Mononuclear cell (primary cell): ENCODE results near the gene ABHD15. TPM values are rescaled to one million over a fixed set of nuclear protein-coding genes. Genes with fewer than 3 reads are reported as not detected.

ENCODE experiments used
- H3K27me3 ChIP-seq: 2 replicates; pipeline ENCODE4 v1.6.0; 2011; ENCODE audit warnings: low read length, control low read depth; ENCODE audit not compliant: insufficient read depth
- H3K4me1 ChIP-seq: 2 replicates; pipeline ENCODE4 v1.5.1; 2011; ENCODE audit warnings: mild to moderate bottlenecking, low read length, control low read depth; ENCODE audit not compliant: insufficient read depth
- H3K4me3 ChIP-seq: 2 replicates; pipeline ENCODE4 v1.5.1; 2011; ENCODE audit warnings: mild to moderate bottlenecking, low read length, moderate library complexity
- H3K9me3 ChIP-seq: 2 replicates; pipeline ENCODE4 v1.5.1; 2011; ENCODE audit warnings: low read depth, mild to moderate bottlenecking, control low read depth, low read length
- total RNA-seq: library from RNA; depleted of rRNA; stranded (reverse); fragments of >200 nt; gene quantifications from one replicate; pipeline ENCODE4 v1.2.3, GENCODE V29; 2012

The ABHD15 gene
- total RNA-seq, 1 donor, result 8.9 TPM

GRCh38 chr17:29549177-29549923, 17.5 kb downstream of the ABHD15 start:
- H3K4me1 ChIP-seq, result no peaks in the 10 kb centered on the region
- no peak overlapping the region for H3K4me3 ChIP-seq
- H3K27me3 ChIP-seq, result no peaks in the 10 kb centered on the region
- no peaks in the 10 kb centered on the region for H3K9me3 ChIP-seq

DNA sequence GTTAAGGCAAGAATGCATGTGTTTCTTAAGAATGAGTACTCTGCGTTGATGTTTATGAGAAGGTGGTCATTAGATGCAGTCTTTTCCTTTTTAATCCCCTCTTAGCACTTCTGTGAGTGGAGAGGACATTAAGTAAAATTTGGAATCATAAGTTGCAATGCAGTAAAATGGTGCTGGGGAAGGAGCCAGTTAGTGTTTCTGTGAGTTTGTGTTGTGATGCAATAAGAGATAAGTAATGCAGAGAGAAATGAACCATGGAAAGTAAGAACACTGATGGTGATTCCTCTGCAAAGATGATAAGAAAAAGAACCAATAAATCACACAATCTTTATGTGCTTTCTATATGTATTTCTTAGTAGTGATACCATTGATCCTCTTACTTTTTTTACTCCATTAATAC, 20.0 kb downstream of the ABHD15 start:
- H3K27me3 ChIP-seq, result no peaks in the 10 kb centered on the region
- no peaks in the 10 kb centered on the region for H3K9me3 ChIP-seq
- H3K4me3 ChIP-seq, result no peak overlapping the region
- no peaks in the 10 kb centered on the region for H3K4me1 ChIP-seq

DNA sequence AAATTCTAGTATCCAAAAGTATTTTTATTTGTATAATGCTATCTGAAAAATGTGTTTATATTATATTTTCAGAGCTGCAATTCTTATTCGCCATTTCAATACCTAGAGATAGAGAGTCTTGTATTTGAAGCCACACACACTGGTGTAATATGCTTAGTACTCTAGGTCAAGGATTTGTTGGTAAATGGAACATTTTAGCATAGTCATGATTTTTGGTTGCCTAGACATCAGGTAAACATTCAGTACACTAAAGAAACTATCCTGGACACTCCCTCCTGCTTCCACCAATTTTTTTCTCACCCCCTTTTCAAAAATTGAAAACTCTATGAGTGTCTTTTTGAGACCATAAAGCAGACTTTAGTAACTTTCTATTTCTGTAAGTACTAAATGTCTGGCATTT, 20.8 kb downstream of the ABHD15 start:
- Histone ChIP-seq H3K4me3 (no peak overlapping the region), H3K4me1 (no peaks in the 10 kb centered on the region), H3K9me3 (no peaks in the 10 kb centered on the region), H3K27me3 (no peaks in the 10 kb centered on the region)

DNA sequence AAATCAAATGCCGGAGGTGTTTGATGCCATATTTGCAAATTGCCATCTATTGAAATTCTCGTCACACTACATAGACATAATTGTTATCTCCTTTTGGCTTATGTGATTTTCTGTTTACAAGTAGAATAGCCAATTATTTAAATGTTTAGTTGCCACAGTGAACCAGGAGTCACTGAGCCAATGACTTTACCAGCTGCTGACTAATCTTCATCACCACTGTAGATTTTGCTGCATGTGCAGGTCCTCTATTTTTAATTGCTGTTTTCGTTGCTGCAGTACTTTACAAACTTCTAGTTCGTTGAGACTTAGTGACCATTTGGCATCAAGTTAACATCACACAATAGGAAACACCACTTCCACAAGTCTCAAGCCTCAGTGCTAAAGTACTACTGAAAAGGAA, 22.8 kb downstream of the ABHD15 start:
- Histone ChIP-seq H3K27me3 (no peaks in the 10 kb centered on the region), H3K4me3 (no peak overlapping the region), H3K9me3 (no peaks in the 10 kb centered on the region), H3K4me1 (no peaks in the 10 kb centered on the region)

DNA sequence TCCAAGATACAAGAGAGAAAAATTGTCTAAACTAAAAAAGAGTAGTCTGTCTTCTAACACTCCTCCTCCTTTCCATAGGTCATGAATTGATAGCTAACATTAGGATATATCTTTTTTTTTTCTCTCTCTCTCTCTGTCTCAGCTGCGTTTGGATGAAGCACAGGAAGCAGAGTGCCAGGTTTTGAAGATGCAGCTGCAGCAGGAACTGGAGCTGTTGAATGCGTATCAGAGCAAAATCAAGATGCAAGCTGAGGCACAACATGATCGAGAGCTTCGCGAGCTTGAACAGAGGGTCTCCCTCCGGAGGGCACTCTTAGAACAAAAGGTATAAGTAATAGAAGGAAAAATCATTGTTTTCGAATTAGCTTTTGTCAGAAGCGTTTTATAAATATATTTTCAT, 32.9 kb downstream of the ABHD15 start:
- H3K9me3 ChIP-seq, result no peaks in the 10 kb centered on the region
- H3K4me3 ChIP-seq, result no peak overlapping the region
- no peaks in the 10 kb centered on the region for H3K27me3 ChIP-seq
- H3K4me1 ChIP-seq, result no peaks in the 10 kb centered on the region

DNA sequence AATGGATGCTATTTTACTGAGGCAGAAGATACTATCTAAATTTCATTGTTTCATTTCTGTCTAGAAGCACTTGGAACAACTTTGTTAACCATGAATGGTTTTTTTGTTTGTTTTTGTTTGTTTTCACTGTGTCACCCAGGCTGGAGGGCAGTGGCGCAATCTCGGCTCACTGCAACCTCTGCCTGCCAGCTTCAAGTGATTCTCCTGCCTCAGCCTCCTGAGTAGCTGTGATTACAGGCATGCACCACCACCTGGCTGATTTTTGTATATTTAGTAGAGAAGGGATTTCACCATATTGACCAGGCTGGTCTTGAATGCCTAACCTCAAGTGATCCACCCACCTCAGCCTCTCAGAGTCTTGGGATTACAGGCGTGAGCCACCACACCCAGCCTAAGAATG, 40.5 kb downstream of the ABHD15 start:
- H3K4me3 ChIP-seq, result no peak overlapping the region
- no peaks in the 10 kb centered on the region for H3K9me3 ChIP-seq
- no peaks in the 10 kb centered on the region for H3K4me1 ChIP-seq
- H3K27me3 ChIP-seq, result no peaks in the 10 kb centered on the region

DNA sequence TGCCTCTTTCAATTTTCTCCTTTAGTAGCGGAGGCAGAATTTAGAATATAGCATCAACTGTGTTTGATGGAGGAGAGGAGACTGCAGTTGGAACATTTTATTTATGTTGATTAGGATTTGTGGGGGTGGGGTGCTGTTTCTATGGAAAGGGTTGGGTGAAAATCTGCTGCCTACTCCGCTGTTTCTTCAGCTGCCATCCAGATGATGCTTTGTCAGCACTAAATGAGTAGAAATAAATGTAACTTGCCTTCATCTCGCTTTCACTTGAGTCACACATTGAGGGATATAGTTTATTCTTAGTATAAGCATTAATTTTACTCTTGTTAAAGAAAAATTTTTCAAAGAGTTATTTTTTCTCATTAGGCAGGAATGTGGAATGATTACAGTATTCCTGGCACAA, 42.1 kb downstream of the ABHD15 start:
- Histone ChIP-seq H3K9me3 (no peaks in the 10 kb centered on the region), H3K4me1 (no peaks in the 10 kb centered on the region), H3K27me3 (no peaks in the 10 kb centered on the region), H3K4me3 (no peak overlapping the region)

GRCh38 chr17:29518359-29518758, 48.5 kb downstream of the ABHD15 start:
- no peaks in the 10 kb centered on the region for H3K27me3 ChIP-seq
- H3K9me3 ChIP-seq, result no peaks in the 10 kb centered on the region
- H3K4me3 ChIP-seq, result no peak overlapping the region
- no peaks in the 10 kb centered on the region for H3K4me1 ChIP-seq

GRCh38 chr17:29514792-29515191, 52.0 kb downstream of the ABHD15 start:
- no peaks in the 10 kb centered on the region for H3K9me3 ChIP-seq
- no peaks in the 10 kb centered on the region for H3K4me1 ChIP-seq
- H3K4me3 ChIP-seq, result no peak overlapping the region
- no peaks in the 10 kb centered on the region for H3K27me3 ChIP-seq

GRCh38 chr17:29510953-29511352, 55.9 kb downstream of the ABHD15 start:
- Histone ChIP-seq H3K27me3 (no peaks in the 10 kb centered on the region), H3K4me1 (no peaks in the 10 kb centered on the region), H3K9me3 (no peaks in the 10 kb centered on the region), H3K4me3 (no peak overlapping the region)

Other genes starting within 250 kb of the ABHD15 start
- 23.4 TPM for gene TAOK1, start 176.7 kb downstream of the ABHD15 start, total RNA-seq
- gene TP53I13, start 1.7 kb upstream of the ABHD15 start, total RNA-seq, result 25.0 TPM
- gene GIT1, start 22.6 kb upstream of the ABHD15 start, total RNA-seq, result 17.5 TPM
- 1.3 TPM for gene ANKRD13B, start 26.1 kb upstream of the ABHD15 start, total RNA-seq
- gene CORO6, start 55.9 kb upstream of the ABHD15 start, total RNA-seq, result 0.31 TPM